T-helper 2 cell treated with Interferon-gamma antibody and Interleukin-4, amounts not matched to agents 5 μg/mL and 100 μg/mL, for 36 hours (primary cell): ENCODE data around the gene BCORL1.

Experiments used
- DNase-seq: peaks from one replicate; pipeline ENCODE4 v3.0.0; 2021; ENCODE audit warnings: low spot score
- H3K27ac Mint-ChIP-seq: one replicate; pipeline ENCODE4 v1.8.0; 2021; ENCODE audit warnings: mild to moderate bottlenecking, mixed read lengths
- H3K27me3 Mint-ChIP-seq: one replicate; pipeline ENCODE4 v1.8.0; 2021; ENCODE audit warnings: low read depth, mixed read lengths
- H3K36me3 Mint-ChIP-seq: one replicate; pipeline ENCODE4 v1.8.0; 2021; ENCODE audit warnings: low read depth, mixed read lengths
- H3K4me1 Mint-ChIP-seq: one replicate; pipeline ENCODE4 v1.8.0; 2021; ENCODE audit warnings: low read depth, mixed read lengths
- H3K4me3 Mint-ChIP-seq: one replicate; pipeline ENCODE4 v1.8.0; 2022; ENCODE audit warnings: mild to moderate bottlenecking, moderate library complexity, mixed read lengths
- H3K9me3 Mint-ChIP-seq: one replicate; pipeline ENCODE4 v1.8.0; 2021; ENCODE audit warnings: mixed read lengths

The BCORL1 gene

GRCh38 chrX:130094696-130095095 lies 112.3 kb downstream of the BCORL1 start:
- no peak overlapping the region for H3K4me3 Mint-ChIP-seq

GRCh38 chrX:130095249-130096030 lies 113.0 kb downstream of the BCORL1 start:
- H3K36me3 Mint-ChIP-seq, result peaks cover 16% of the 10 kb centered on the region
- peak overlapping the region; percentile 63 for H3K27ac Mint-ChIP-seq
- H3K4me3 Mint-ChIP-seq, result no peak overlapping the region
- no peaks in the 10 kb centered on the region for H3K27me3 Mint-ChIP-seq
- peaks cover 47% of the 10 kb centered on the region for H3K4me1 Mint-ChIP-seq
- DNase-seq, result no peak
- no peaks in the 10 kb centered on the region for H3K9me3 Mint-ChIP-seq

More at GRCh38 chrX:130094696-130095095, 112.3 kb downstream of the BCORL1 start:
- DNase-seq, result no peak
- Mint-ChIP-seq H3K9me3 (no peaks in the 10 kb centered on the region), H3K4me1 (peaks cover 51% of the 10 kb centered on the region), H3K36me3 (peaks cover 18% of the 10 kb centered on the region), H3K27me3 (no peaks in the 10 kb centered on the region), H3K27ac (peak overlapping the region; percentile 36)

DNA sequence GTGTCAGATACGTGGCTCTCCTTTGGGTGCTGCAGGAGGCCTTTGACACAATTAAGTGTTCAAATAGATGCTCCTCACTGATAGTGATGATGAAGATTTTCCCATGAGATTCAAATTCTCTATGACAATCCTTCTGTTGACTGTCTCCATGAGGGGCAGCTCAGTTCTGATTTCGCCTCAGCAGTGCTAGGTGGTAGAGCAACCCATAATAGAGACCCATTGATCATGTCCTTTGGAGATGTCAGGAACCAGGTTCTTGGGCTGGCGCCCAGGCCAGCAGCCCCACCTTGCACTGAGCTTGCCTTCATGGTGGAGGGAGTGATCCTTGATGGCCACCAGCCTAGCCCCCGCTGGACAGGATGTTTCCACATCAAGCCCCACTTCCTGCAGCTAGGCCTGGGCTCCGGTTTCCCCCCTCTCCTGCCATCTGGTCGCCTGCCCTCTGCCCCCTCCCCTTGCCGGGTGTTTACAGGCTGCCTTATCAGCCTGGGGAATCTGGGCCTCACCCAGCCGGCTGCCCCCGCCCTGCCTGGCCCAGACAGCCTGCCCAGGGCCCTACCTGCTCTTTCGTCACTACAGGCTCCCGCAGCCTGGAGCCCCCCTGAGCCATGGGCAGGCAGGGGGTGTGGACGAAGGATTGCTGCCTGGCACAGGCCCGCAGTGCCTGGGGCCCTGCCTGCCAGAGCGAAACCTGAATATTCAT lies 115.2 kb downstream of the BCORL1 start:
- Mint-ChIP-seq H3K4me3 (peak overlapping the region; percentile 71), H3K27me3 (no peaks in the 10 kb centered on the region), H3K4me1 (peaks cover 41% of the 10 kb centered on the region), H3K27ac (peak overlapping the region; percentile 79), H3K9me3 (no peaks in the 10 kb centered on the region), H3K36me3 (peaks cover 15% of the 10 kb centered on the region)
- DNase-seq, result no peak

DNA sequence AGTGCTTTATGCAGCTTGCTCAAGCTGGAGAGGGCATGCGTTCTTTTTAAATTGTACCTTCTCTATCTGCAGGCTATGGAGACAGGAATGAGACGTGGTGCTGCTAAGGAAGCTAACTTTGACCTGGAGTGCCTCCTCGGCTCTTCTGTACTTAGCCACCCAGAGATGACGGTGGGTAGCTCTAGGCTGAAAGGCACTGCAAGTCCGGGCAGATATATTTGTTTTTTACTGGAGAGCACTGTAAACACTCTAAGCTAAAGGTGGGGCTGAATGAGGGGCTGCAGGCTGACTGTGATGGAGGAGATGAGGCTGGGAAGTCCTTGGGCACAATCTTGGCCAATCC lies 115.7 kb downstream of the BCORL1 start:
- H3K36me3 Mint-ChIP-seq, result peaks cover 17% of the 10 kb centered on the region
- H3K9me3 Mint-ChIP-seq, result no peaks in the 10 kb centered on the region
- H3K27ac Mint-ChIP-seq, result peak overlapping the region; percentile 79
- no peak for DNase-seq
- H3K4me1 Mint-ChIP-seq, result peaks cover 44% of the 10 kb centered on the region
- H3K27me3 Mint-ChIP-seq, result no peaks in the 10 kb centered on the region
- H3K4me3 Mint-ChIP-seq, result peak overlapping the region; percentile 71

DNA sequence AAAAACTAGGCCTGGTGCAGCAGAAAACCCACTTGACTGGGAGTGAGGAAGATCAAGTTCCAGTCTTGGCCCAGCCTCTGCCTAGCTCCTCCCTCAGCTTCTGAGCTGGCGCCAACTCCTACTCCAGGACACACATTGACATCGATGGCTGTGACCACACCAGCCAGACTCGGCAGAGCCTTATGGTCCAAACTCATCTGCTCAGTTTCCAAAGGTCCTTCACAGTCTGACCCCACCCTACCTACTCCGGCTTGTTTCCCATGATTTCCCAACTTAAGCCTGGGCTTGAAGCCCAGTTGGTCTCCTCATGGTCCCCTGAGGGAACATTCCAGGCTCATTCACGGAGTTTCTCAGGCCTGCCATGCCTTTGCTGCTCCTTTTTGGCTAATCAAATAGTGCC lies 117.7 kb downstream of the BCORL1 start:
- Mint-ChIP-seq H3K36me3 (peaks cover 23% of the 10 kb centered on the region), H3K27ac (no peak overlapping the region)

GRCh38 chrX:130103605-130104004 lies 121.2 kb downstream of the BCORL1 start:
- Mint-ChIP-seq H3K27me3 (no peaks in the 10 kb centered on the region), H3K36me3 (peaks cover 26% of the 10 kb centered on the region), H3K27ac (no peak overlapping the region), H3K9me3 (no peaks in the 10 kb centered on the region), H3K4me1 (peaks cover 32% of the 10 kb centered on the region), H3K4me3 (no peak overlapping the region)
- no peak for DNase-seq

More for the DNA sequence above, 117.7 kb downstream of the BCORL1 start:
- peaks cover 44% of the 10 kb centered on the region for H3K4me1 Mint-ChIP-seq
- no peak for DNase-seq
- no peak overlapping the region for H3K4me3 Mint-ChIP-seq
- H3K27me3 Mint-ChIP-seq, result no peaks in the 10 kb centered on the region
- no peaks in the 10 kb centered on the region for H3K9me3 Mint-ChIP-seq

GRCh38 chrX:130105244-130105643 lies 122.8 kb downstream of the BCORL1 start:
- Mint-ChIP-seq H3K27ac (peak overlapping the region; percentile 38), H3K4me3 (no peak overlapping the region), H3K36me3 (peaks cover 25% of the 10 kb centered on the region), H3K9me3 (no peaks in the 10 kb centered on the region), H3K27me3 (no peaks in the 10 kb centered on the region), H3K4me1 (peaks cover 31% of the 10 kb centered on the region)
- no peak for DNase-seq

- Mint-ChIP-seq H3K27ac (peak overlapping the region; percentile 68), H3K27me3 (no peaks in the 10 kb centered on the region), H3K9me3 (no peaks in the 10 kb centered on the region), H3K4me3 (no peak overlapping the region), H3K36me3 (peaks cover 18% of the 10 kb centered on the region), H3K4me1 (peaks cover 25% of the 10 kb centered on the region)
- no peak for DNase-seq
Observed at GRCh38 chrX:130106071-130106470, 123.6 kb downstream of the BCORL1 start.
